Neural progenitor cell (in vitro differentiated cells): ENCODE measurements around the gene RTN4R. TPM values are rescaled to one million over a fixed set of nuclear protein-coding genes. Genes with fewer than 3 reads are reported as not detected.

Experiments used
- DNase-seq: peaks from one replicate; pipeline ENCODE4 v3.0.0-alpha.2; 2016; ENCODE audit warnings: low spot score
- H2AFZ ChIP-seq: fragments of 200-600 bp; sonication (generic); replicated peaks from 2 replicates; pipeline ENCODE4 v1.6.1; 2016; ENCODE audit warnings: antibody characterized with exemption
- H3F3A ChIP-seq: fragments of 200-600 bp; sonication (generic); 2 replicates; pipeline ENCODE4 v1.6.1; 2016; ENCODE audit warnings: antibody characterized with exemption, low read depth
- H3K27ac ChIP-seq: fragments of 200-600 bp; sonication (generic); 2 replicates; pipeline ENCODE4 v1.5.1; 2016; ENCODE audit warnings: mild to moderate bottlenecking
- H3K27me3 ChIP-seq: fragments of 200-600 bp; sonication (generic); 2 replicates; pipeline ENCODE4 v1.6.1; 2016; ENCODE audit warnings: mild to moderate bottlenecking, moderate library complexity
- H3K36me3 ChIP-seq: fragments of 200-600 bp; sonication (generic); 2 replicates; pipeline ENCODE4 v1.5.1; 2016
- H3K4me1 ChIP-seq: fragments of 200-600 bp; sonication (generic); 2 replicates; pipeline ENCODE4 v1.6.1; 2016; ENCODE audit warnings: mixed run types
- H3K4me2 ChIP-seq: fragments of 200-600 bp; sonication (generic); 2 replicates; pipeline ENCODE4 v1.6.1; 2016
- H3K4me3 ChIP-seq: fragments of 200-600 bp; sonication (generic); 2 replicates; pipeline ENCODE4 v1.5.1; 2016
- H3K79me2 ChIP-seq: fragments of 200-600 bp; sonication (generic); 2 replicates; pipeline ENCODE4 v1.6.1; 2016; ENCODE audit warnings: low read depth
- H3K9ac ChIP-seq: fragments of 200-600 bp; sonication (generic); 2 replicates; pipeline ENCODE4 v1.6.1; 2016
- H3K9me3 ChIP-seq: fragments of 200-600 bp; sonication (generic); 2 replicates; pipeline ENCODE4 v1.5.1; 2016; ENCODE audit warnings: low read depth
- H4K20me1 ChIP-seq: fragments of 200-600 bp; sonication (generic); 2 replicates; pipeline ENCODE4 v1.6.1; 2016; ENCODE audit warnings: low read depth
- H3K27ac Mint-ChIP-seq: 3 replicates; pipeline ENCODE4 v1.8.0; 2021; ENCODE audit warnings: mixed read lengths
- H3K27me3 Mint-ChIP-seq: 2 replicates; pipeline ENCODE4 v1.8.0; 2022; ENCODE audit warnings: low read depth, mild to moderate bottlenecking, inconsistent platforms, moderate library complexity, mixed read lengths; ENCODE audit not compliant: insufficient read depth
- H3K36me3 Mint-ChIP-seq: 3 replicates; pipeline ENCODE4 v1.8.0; 2021; ENCODE audit warnings: mixed read lengths
- H3K4me1 Mint-ChIP-seq: 3 replicates; pipeline ENCODE4 v1.8.0; 2021; ENCODE audit warnings: mixed read lengths
- H3K4me3 Mint-ChIP-seq: 3 replicates; pipeline ENCODE4 v1.8.0; 2021; ENCODE audit warnings: mild to moderate bottlenecking, moderate library complexity, mixed read lengths
- H3K9me3 Mint-ChIP-seq: 3 replicates; pipeline ENCODE4 v1.8.0; 2020; ENCODE audit warnings: mixed read lengths
- CTCF ChIP-seq: fragments of 200-600 bp; sonication (generic); IDR thresholded peaks from 2 replicates; pipeline ENCODE4 v1.5.1; 2017; ENCODE audit warnings: antibody characterized with exemption, mild to moderate bottlenecking
- EZH2 ChIP-seq: fragments of 200-600 bp; sonication (generic); IDR thresholded peaks from 2 replicates; pipeline ENCODE4 v1.6.1; 2017; ENCODE audit warnings: antibody characterized with exemption, mild to moderate bottlenecking, moderate library complexity
- EZH2phosphoT487 ChIP-seq: fragments of 200-600 bp; sonication (generic); IDR thresholded peaks from 2 replicates; pipeline ENCODE4 v1.6.1; 2017; ENCODE audit warnings: antibody characterized with exemption
- total RNA-seq: library from RNA; depleted of rRNA; stranded (reverse); fragments of >200 nt; gene quantifications from 2 replicates; pipeline ENCODE4 v1.2.3, GENCODE V29; 2015; ENCODE audit warnings: low replicate concordance

RTN4R gene
- total RNA-seq, 1 donor from 2014 or later = 6.3 TPM

DNA sequence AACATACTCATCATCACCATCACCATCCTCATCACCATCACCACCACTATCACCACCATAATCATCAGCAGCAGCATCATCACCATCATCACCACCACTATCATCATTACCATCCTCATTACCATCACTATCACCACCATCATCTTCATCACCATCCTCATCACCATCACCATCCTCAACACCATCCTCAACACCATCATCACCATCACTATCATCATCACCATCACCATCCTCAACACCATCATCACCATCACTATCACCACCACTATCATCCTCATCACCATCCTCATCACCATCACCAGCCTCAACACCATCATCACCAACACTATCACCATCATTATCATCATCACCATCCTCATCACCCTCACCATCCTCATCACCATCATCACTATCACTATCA, 16.6 kb downstream of the RTN4R start:
- Histone ChIP-seq H3K4me3 (no peak overlapping the region), H2AFZ (no peak overlapping the region), H3K27me3 (no peaks in the 10 kb centered on the region), H3K9me3 (no peaks in the 10 kb centered on the region), H3F3A (peaks cover 4% of the 10 kb centered on the region), H3K4me1 (peaks cover 5% of the 10 kb centered on the region), H3K9ac (no peak overlapping the region), H4K20me1 (peaks cover 12% of the 10 kb centered on the region), H3K4me2 (no peak overlapping the region), H3K27ac (no peak overlapping the region), H3K36me3 (no peaks in the 10 kb centered on the region), H3K79me2 (peaks cover 5% of the 10 kb centered on the region)
- Mint-ChIP-seq H3K9me3 (no peaks in the 10 kb centered on the region), H3K4me1 (peaks cover 30% of the 10 kb centered on the region), H3K27me3 (peaks cover 6% of the 10 kb centered on the region), H3K36me3 (no peaks in the 10 kb centered on the region), H3K27ac (no peak overlapping the region), H3K4me3 (no peak overlapping the region)
- TF ChIP-seq EZH2 (no peak), CTCF (no peak), EZH2phosphoT487 (no peak)
- DNase-seq = no peak

DNA sequence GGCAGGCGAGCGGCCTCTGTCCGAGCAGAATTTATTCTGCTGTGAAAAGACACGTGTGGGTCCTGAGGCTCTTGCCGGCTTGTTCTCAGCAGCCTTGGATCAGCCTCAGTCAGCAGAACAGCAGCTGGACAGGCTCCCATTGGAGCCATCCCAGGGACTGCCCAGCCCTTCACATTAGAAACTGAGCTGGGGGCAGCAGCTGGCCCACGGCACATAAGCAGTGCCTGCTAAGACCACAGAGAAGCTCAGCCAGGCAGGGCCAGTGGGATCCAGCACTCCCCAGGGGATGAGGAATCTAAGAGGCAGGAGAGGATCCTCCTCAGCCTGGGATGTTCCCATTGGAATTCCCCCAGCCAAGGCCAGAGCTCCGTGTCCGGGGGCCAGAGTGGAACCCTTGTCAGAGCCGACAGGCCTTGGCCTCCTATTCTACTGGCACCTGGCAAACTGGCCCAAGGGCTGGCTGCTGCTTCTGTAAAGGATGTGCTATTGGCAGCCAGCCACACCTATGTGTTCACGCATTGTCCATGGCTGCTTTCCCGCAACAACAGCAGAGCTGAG, 18.2 kb downstream of the RTN4R start:
- Histone ChIP-seq H3K4me1 (peaks cover 21% of the 10 kb centered on the region), H3K9ac (no peak overlapping the region)

DNA sequence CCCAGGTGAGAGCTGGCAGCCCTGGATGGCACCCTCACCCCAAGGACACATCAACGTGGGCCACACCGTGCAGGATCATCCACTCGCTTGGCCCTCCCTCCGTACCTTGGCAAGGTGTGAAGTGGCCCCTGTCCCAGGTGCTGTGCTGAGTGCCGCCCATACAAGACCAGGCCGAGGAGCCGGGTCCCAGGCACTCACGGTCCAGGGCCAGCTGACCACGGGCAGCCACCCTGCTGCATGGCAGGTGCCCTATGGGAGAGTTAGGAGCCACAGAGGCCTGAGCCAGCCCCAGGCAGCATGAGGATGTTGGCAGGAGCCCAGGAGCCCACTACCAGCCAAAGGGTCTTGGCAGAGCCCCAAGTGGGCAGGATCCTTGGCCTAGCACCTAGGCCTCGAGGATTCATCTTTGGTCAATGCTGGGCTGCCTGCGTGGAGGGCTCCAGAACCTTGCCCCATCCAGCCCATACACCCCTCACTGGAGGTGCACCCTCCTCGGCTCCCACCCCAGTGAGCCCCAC, 19.6 kb downstream of the RTN4R start:
- Histone ChIP-seq H3K9ac (no peak overlapping the region), H3K27ac (no peak overlapping the region), H3K9me3 (no peaks in the 10 kb centered on the region), H3K4me2 (no peak overlapping the region), H3K4me3 (no peak overlapping the region), H3F3A (peaks cover 19% of the 10 kb centered on the region), H3K79me2 (peaks cover 5% of the 10 kb centered on the region), H4K20me1 (peaks cover 30% of the 10 kb centered on the region), H3K36me3 (no peaks in the 10 kb centered on the region), H3K4me1 (peaks cover 32% of the 10 kb centered on the region), H3K27me3 (no peaks in the 10 kb centered on the region), H2AFZ (no peak overlapping the region)
- H3K4me3 Mint-ChIP-seq = no peak overlapping the region
- peaks cover 38% of the 10 kb centered on the region for H3K4me1 Mint-ChIP-seq
- peaks cover 9% of the 10 kb centered on the region for H3K27me3 Mint-ChIP-seq
- H3K9me3 Mint-ChIP-seq = no peaks in the 10 kb centered on the region
- no peak overlapping the region for H3K27ac Mint-ChIP-seq
- DNase-seq = no peak
- H3K36me3 Mint-ChIP-seq = no peaks in the 10 kb centered on the region
- TF ChIP-seq CTCF = no peak

More for the DNA sequence above, 18.2 kb downstream of the RTN4R start:
- no peaks in the 10 kb centered on the region for H3K9me3 ChIP-seq
- no peaks in the 10 kb centered on the region for H3K36me3 Mint-ChIP-seq
- no peak overlapping the region for H3K4me3 Mint-ChIP-seq
- H3K27me3 ChIP-seq = no peaks in the 10 kb centered on the region
- peaks cover 5% of the 10 kb centered on the region for H3K79me2 ChIP-seq
- TF ChIP-seq EZH2phosphoT487 (no peak), EZH2 (no peak), CTCF (no peak)
- no peak overlapping the region for H3K4me3 ChIP-seq
- no peak overlapping the region for H3K27ac Mint-ChIP-seq
- H3K9me3 Mint-ChIP-seq = no peaks in the 10 kb centered on the region
- peaks cover 34% of the 10 kb centered on the region for H3K4me1 Mint-ChIP-seq
- DNase-seq = no peak
- H4K20me1 ChIP-seq = peaks cover 17% of the 10 kb centered on the region
- no peak overlapping the region for H2AFZ ChIP-seq
- peak overlapping the region; percentile 53 for H3K27ac ChIP-seq
- no peak overlapping the region for H3K4me2 ChIP-seq
- peaks cover 13% of the 10 kb centered on the region for H3F3A ChIP-seq
- peaks cover 7% of the 10 kb centered on the region for H3K27me3 Mint-ChIP-seq
- H3K36me3 ChIP-seq = no peaks in the 10 kb centered on the region
